Chondrocyte (in vitro differentiated cells): Measurements from ENCODE around the gene MT1B. TPM values are rescaled to one million over a fixed set of nuclear protein-coding genes. Genes with fewer than 3 reads are reported as not detected.
"Not testable (repeated sequence)": the region's sequence is repeated elsewhere in the genome, so short reads cannot be mapped to it uniquely, and the experiment has no call there.

Experiments used
- DNase-seq: peaks from one replicate; pipeline ENCODE4 v3.0.0; 2021; ENCODE audit warnings: mixed read lengths, low spot score
- H3K27ac Mint-ChIP-seq: one replicate; pipeline ENCODE4 v1.8.0; 2021; ENCODE audit warnings: mild to moderate bottlenecking, moderate library complexity, mixed read lengths; ENCODE audit not compliant: unreplicated experiment
- H3K27me3 Mint-ChIP-seq: 2 replicates; pipeline ENCODE4 v1.8.0; 2021; ENCODE audit warnings: low read depth, mixed read lengths
- H3K36me3 Mint-ChIP-seq: 2 replicates; pipeline ENCODE4 v1.8.0; 2021; ENCODE audit warnings: low read depth, mixed read lengths
- H3K4me1 Mint-ChIP-seq: 2 replicates; pipeline ENCODE4 v1.8.0; 2021; ENCODE audit warnings: low read depth, mild to moderate bottlenecking, mixed read lengths
- H3K4me3 Mint-ChIP-seq: one replicate; pipeline ENCODE4 v1.8.0; 2021; ENCODE audit warnings: mild to moderate bottlenecking, moderate library complexity, mixed read lengths; ENCODE audit not compliant: unreplicated experiment
- H3K9me3 Mint-ChIP-seq: 2 replicates; pipeline ENCODE4 v1.8.0; 2021; ENCODE audit warnings: low read depth, mixed read lengths
- CTCF ChIP-seq: fragments of 200-600 bp; sonication (generic); IDR thresholded peaks from 2 replicates; pipeline ENCODE4 v1.5.0; 2021; ENCODE audit warnings: antibody characterized with exemption, mild to moderate bottlenecking, moderate library complexity
- total RNA-seq: library from RNA; stranded (reverse); gene quantifications from 3 replicates; pipeline ENCODE4 v1.2.1, GENCODE V29; 2021

The MT1B gene
- total RNA-seq, 1 donor from 2014 or later: not detected

GRCh38 chr16:56669005-56669839, 17.5 kb downstream of the MT1B start, which contains the start of gene MT1H:
MT1H (plus strand) TSS chr16:56669814; CDS start chr16:56669885, 71 bp downstream.
- H3K27ac Mint-ChIP-seq: no peak within 1 kb of the TSS
- H3K27me3 Mint-ChIP-seq: peaks cover 45% of the 10 kb centered on the region
- no peaks in the 10 kb centered on the region for H3K9me3 Mint-ChIP-seq
- H3K4me1 Mint-ChIP-seq: peaks cover 4% of the 10 kb centered on the region
- DNase-seq: no peak
- no peak for TF ChIP-seq CTCF
- no peaks in the 10 kb centered on the region for H3K36me3 Mint-ChIP-seq
- H3K4me3 Mint-ChIP-seq: no peak within 1 kb of the TSS

- H3K27ac Mint-ChIP-seq: no peak overlapping the region
- H3K36me3 Mint-ChIP-seq: no peaks in the 10 kb centered on the region
- peaks cover 41% of the 10 kb centered on the region for H3K27me3 Mint-ChIP-seq
- peaks cover 4% of the 10 kb centered on the region for H3K4me1 Mint-ChIP-seq
- TF ChIP-seq CTCF: no peak
- no peak overlapping the region for H3K4me3 Mint-ChIP-seq
- DNase-seq: no peak
- H3K9me3 Mint-ChIP-seq: no peaks in the 10 kb centered on the region
Measured at GRCh38 chr16:56669840-56670619, 18.3 kb downstream of the MT1B start.

- H3K27me3 Mint-ChIP-seq: peaks cover 41% of the 10 kb centered on the region
- no peak overlapping the region for H3K4me3 Mint-ChIP-seq
- TF ChIP-seq CTCF: no peak
- peaks cover 3% of the 10 kb centered on the region for H3K36me3 Mint-ChIP-seq
- no peaks in the 10 kb centered on the region for H3K9me3 Mint-ChIP-seq
- peaks cover 8% of the 10 kb centered on the region for H3K4me1 Mint-ChIP-seq
- H3K27ac Mint-ChIP-seq: no peak overlapping the region
- DNase-seq: no peak
Measured at GRCh38 chr16:56670620-56670934, 18.9 kb downstream of the MT1B start.

GRCh38 chr16:56671691-56672090, 20.0 kb downstream of the MT1B start:
- Mint-ChIP-seq H3K4me1 (peaks cover 15% of the 10 kb centered on the region), H3K27me3 (peaks cover 38% of the 10 kb centered on the region)
- H3K4me3 Mint-ChIP-seq, H3K27ac Mint-ChIP-seq, H3K9me3 Mint-ChIP-seq, H3K36me3 Mint-ChIP-seq, DNase-seq: not testable (repeated sequence)

GRCh38 chr16:56672171-56672570, 20.5 kb downstream of the MT1B start:
- not testable (repeated sequence) for H3K27ac Mint-ChIP-seq, H3K36me3 Mint-ChIP-seq, H3K9me3 Mint-ChIP-seq, H3K4me3 Mint-ChIP-seq, DNase-seq
- peaks cover 15% of the 10 kb centered on the region for H3K4me1 Mint-ChIP-seq
- peaks cover 38% of the 10 kb centered on the region for H3K27me3 Mint-ChIP-seq

GRCh38 chr16:56672761-56673536, 21.3 kb downstream of the MT1B start:
- Mint-ChIP-seq H3K27ac (no peak overlapping the region), H3K4me3 (no peak overlapping the region), H3K27me3 (peaks cover 31% of the 10 kb centered on the region), H3K4me1 (peaks cover 15% of the 10 kb centered on the region), H3K9me3 (no peaks in the 10 kb centered on the region), H3K36me3 (peaks cover 3% of the 10 kb centered on the region)
- DNase-seq: no peak
- TF ChIP-seq CTCF: no peak
